GM12865 (cell line): Measurements from ENCODE around the gene SIAH2.

ENCODE experiments used
- DNase-seq: peaks from one replicate; pipeline ENCODE4 v3.0.0; 2010; ENCODE audit warnings: low read depth
- H3K4me3 ChIP-seq: 2 replicates; pipeline ENCODE4 v1.5.1; 2011; ENCODE audit warnings: mild to moderate bottlenecking, low read depth, low read length, control low read depth
- CTCF ChIP-seq: IDR thresholded peaks from 2 replicates; pipeline ENCODE4 v1.5.1; 2011; ENCODE audit warnings: low read length, control low read depth, low read depth, inconsistent platforms; ENCODE audit not compliant: insufficient read depth; ENCODE audit errors: missing control alignments

Gene SIAH2

GRCh38 chr3:150727653-150728502, 35.1 kb downstream of the SIAH2 start:
- DNase-seq = no peak
- H3K4me3 ChIP-seq = no peak overlapping the region
- no peak for TF ChIP-seq CTCF

- no peak for TF ChIP-seq CTCF
- no peak overlapping the region for H3K4me3 ChIP-seq
- no peak for DNase-seq
Measured at GRCh38 chr3:150725548-150725947, 37.4 kb downstream of the SIAH2 start.

- H3K4me3 ChIP-seq = no peak overlapping the region
Measured at GRCh38 chr3:150723946-150724345, 39.0 kb downstream of the SIAH2 start.

GRCh38 chr3:150722267-150722666, 40.7 kb downstream of the SIAH2 start:
- no peak overlapping the region for H3K4me3 ChIP-seq
- no peak for DNase-seq
- TF ChIP-seq CTCF = no peak

More at GRCh38 chr3:150723946-150724345, 39.0 kb downstream of the SIAH2 start:
- DNase-seq = no peak
- no peak for TF ChIP-seq CTCF

- no peak overlapping the region for H3K4me3 ChIP-seq
- DNase-seq = peak; percentile 78
- peak; percentile 62 for TF ChIP-seq CTCF
Measured at GRCh38 chr3:150721285-150722130, 41.5 kb downstream of the SIAH2 start.

GRCh38 chr3:150720444-150720843, 42.5 kb downstream of the SIAH2 start:
- TF ChIP-seq CTCF = no peak
- no peak overlapping the region for H3K4me3 ChIP-seq
- no peak for DNase-seq
